Stimulated activated CD4-positive, alpha-beta T cell treated with anti-CD3 and anti-CD28 coated beads, Interleukin-4, amount 100 ng/mL, for 48 hours (primary cell): Measurements from ENCODE around the gene UGT1A7.
"Not testable (repeated sequence)": the region's sequence is repeated elsewhere in the genome, so short reads cannot be mapped to it uniquely, and the experiment has no call there.

Experiments
- DNase-seq, 2 donors: peaks; one replicate each; pipeline ENCODE4 v3.0.0-alpha.2; 2020; ENCODE audit warnings: low read depth in 2 of 2

The UGT1A7 gene

GRCh38 chr2:233712611-233713261 is 31.0 kb downstream of the UGT1A7 start, which contains the start of gene UGT1A5:
UGT1A5 (plus strand) TSS chr2:233712907; CDS start chr2:233712992, 85 bp downstream.
- no peak for DNase-seq

GRCh38 chr2:233713262-233713615 is 31.5 kb downstream of the UGT1A7 start:
- DNase-seq = no peak

GRCh38 chr2:233714121-233714520 is 32.4 kb downstream of the UGT1A7 start:
- no peak for DNase-seq

GRCh38 chr2:233718552-233718951 is 36.9 kb downstream of the UGT1A7 start, which contains the start of gene UGT1A4:
UGT1A4 (plus strand) TSS chr2:233718736; CDS start chr2:233718821, 85 bp downstream.
- DNase-seq = no peak

- no peak for DNase-seq
Observed at GRCh38 chr2:233728723-233729301, 47.1 kb downstream of the UGT1A7 start, which contains the start of gene UGT1A3. UGT1A3 (plus strand) TSS chr2:233729042; CDS start chr2:233729127, 85 bp downstream.

GRCh38 chr2:233736868-233737653 is 55.4 kb downstream of the UGT1A7 start:
- not testable (repeated sequence) for DNase-seq

- DNase-seq = no peak
Observed at GRCh38 chr2:233740870-233741269, 59.2 kb downstream of the UGT1A7 start.

- DNase-seq = no peak
Observed at GRCh38 chr2:233743464-233744259, 62.0 kb downstream of the UGT1A7 start.

GRCh38 chr2:233745073-233745755 is 63.5 kb downstream of the UGT1A7 start:
- no peak for DNase-seq

GRCh38 chr2:233745838-233746237 is 64.1 kb downstream of the UGT1A7 start:
- not testable (repeated sequence) for DNase-seq

GRCh38 chr2:233746475-233747282 is 65.0 kb downstream of the UGT1A7 start:
- DNase-seq = no peak

- no peak for DNase-seq
Observed at GRCh38 chr2:233747283-233747544, 65.5 kb downstream of the UGT1A7 start.

- DNase-seq = not testable (repeated sequence)
Observed at GRCh38 chr2:233750689-233751088, 69.0 kb downstream of the UGT1A7 start.

- not testable (repeated sequence) for DNase-seq
Observed at GRCh38 chr2:233751212-233752009, 69.7 kb downstream of the UGT1A7 start.

GRCh38 chr2:233754872-233755611 is 73.3 kb downstream of the UGT1A7 start:
- DNase-seq = no peak

GRCh38 chr2:233756429-233757081 is 74.9 kb downstream of the UGT1A7 start:
- DNase-seq = no peak

GRCh38 chr2:233758141-233758540 is 76.4 kb downstream of the UGT1A7 start:
- no peak for DNase-seq

- DNase-seq = no peak
Observed at GRCh38 chr2:233758849-233759248, 77.1 kb downstream of the UGT1A7 start.
